GM12801 (cell line): Measurements from ENCODE around the gene SLC45A2.

ENCODE experiments used
- CTCF ChIP-seq: IDR thresholded peaks from one replicate; pipeline ENCODE4 v1.5.1; 2011; ENCODE audit warnings: control low read depth; ENCODE audit not compliant: insufficient read length; ENCODE audit errors: extremely low read depth

Gene SLC45A2

GRCh38 chr5:33964132-33964700 lies 20.3 kb downstream of the SLC45A2 start:
- TF ChIP-seq CTCF, result no peak

- no peak for TF ChIP-seq CTCF
Observed at GRCh38 chr5:33958176-33958575, 26.3 kb downstream of the SLC45A2 start.

GRCh38 chr5:33957577-33958150 lies 26.8 kb downstream of the SLC45A2 start:
- no peak for TF ChIP-seq CTCF

GRCh38 chr5:33944543-33945132 lies 39.9 kb downstream of the SLC45A2 start:
- no peak for TF ChIP-seq CTCF

GRCh38 chr5:33941090-33941489 lies 43.4 kb downstream of the SLC45A2 start:
- TF ChIP-seq CTCF, result no peak

- TF ChIP-seq CTCF, result no peak
Observed at GRCh38 chr5:33939556-33940262, 44.8 kb downstream of the SLC45A2 start.

GRCh38 chr5:33938881-33939280 lies 45.6 kb downstream of the SLC45A2 start:
- TF ChIP-seq CTCF, result no peak
